ENCODE results near the gene ETHE1.

DNA sequence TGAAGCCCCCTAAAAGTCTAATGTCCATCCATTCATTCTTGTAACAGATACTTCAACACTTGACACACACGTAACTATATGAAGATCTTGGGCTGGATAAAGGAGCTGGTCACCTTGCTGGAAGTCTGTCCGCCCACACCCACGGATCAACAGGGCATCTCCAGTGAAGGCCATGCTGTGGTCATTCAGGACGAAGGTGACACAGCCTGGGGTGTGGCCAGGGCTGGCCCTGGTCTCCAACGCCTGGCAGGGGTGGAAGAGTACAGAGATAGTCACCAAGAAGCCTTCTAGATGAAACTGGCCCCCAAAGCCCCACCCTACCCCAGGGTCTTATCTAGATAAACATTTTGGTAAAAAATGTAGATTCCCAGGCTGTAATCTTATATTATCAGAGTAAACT lies 15.7 kb downstream of the ETHE1 start:
- TF ChIP-seq EP300 (conservative IDR thresholded peaks at IDR 0.05; ENCODE audit: poor library complexity, severe bottlenecking): no peak
- no peak for TF ChIP-seq POLR2AphosphoS5 (IDR thresholded peaks at IDR 0.05)
- TF ChIP-seq, protein P1, sequence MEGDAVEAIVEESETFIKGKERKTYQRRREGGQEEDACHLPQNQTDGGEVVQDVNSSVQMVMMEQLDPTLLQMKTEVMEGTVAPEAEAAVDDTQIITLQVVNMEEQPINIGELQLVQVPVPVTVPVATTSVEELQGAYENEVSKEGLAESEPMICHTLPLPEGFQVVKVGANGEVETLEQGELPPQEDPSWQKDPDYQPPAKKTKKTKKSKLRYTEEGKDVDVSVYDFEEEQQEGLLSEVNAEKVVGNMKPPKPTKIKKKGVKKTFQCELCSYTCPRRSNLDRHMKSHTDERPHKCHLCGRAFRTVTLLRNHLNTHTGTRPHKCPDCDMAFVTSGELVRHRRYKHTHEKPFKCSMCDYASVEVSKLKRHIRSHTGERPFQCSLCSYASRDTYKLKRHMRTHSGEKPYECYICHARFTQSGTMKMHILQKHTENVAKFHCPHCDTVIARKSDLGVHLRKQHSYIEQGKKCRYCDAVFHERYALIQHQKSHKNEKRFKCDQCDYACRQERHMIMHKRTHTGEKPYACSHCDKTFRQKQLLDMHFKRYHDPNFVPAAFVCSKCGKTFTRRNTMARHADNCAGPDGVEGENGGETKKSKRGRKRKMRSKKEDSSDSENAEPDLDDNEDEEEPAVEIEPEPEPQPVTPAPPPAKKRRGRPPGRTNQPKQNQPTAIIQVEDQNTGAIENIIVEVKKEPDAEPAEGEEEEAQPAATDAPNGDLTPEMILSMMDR (IDR thresholded peaks at IDR 0.05; ENCODE audit: poor library complexity, severe bottlenecking): no peak
- no peak for TF ChIP-seq EZH2 (IDR thresholded peaks at IDR 0.05; ENCODE audit: borderline replicate concordance, insufficient read depth, low read length, poor library complexity, severe bottlenecking)
- TF ChIP-seq TAF1 (IDR thresholded peaks at IDR 0.05; ENCODE audit: low read depth): no peak
